Muscle of leg (tissue), 16 donors: ENCODE measurements around the gene ZBTB25. TPM values are rescaled to one million over a fixed set of nuclear protein-coding genes. Genes with fewer than 3 reads are reported as not detected.

Experiments
- DNase-seq: peaks from one replicate; pipeline ENCODE4 v3.0.0; 2013
- H3K27ac ChIP-seq: one replicate; pipeline ENCODE4 v1.5.1; 2013; ENCODE audit warnings: mild to moderate bottlenecking, low read length, control low read depth
- H3K27me3 ChIP-seq: one replicate; pipeline ENCODE4 v1.6.1; 2013; ENCODE audit warnings: low read length; ENCODE audit not compliant: control insufficient read depth, insufficient read depth
- H3K36me3 ChIP-seq: one replicate; pipeline ENCODE4 v1.6.1; 2013; ENCODE audit warnings: low read length; ENCODE audit not compliant: control insufficient read depth, insufficient read depth
- H3K4me1 ChIP-seq: one replicate; pipeline ENCODE4 v1.6.1; 2013; ENCODE audit warnings: low read length; ENCODE audit not compliant: control insufficient read depth, insufficient read depth
- H3K4me3 ChIP-seq: one replicate; pipeline ENCODE4 v1.5.1; 2013; ENCODE audit warnings: low read length, control low read depth
- H3K9me3 ChIP-seq: replicated peaks from 2 replicates; pipeline ENCODE4 v1.6.1; 2013; ENCODE audit warnings: low read depth, low read length; ENCODE audit not compliant: control insufficient read depth
- WGBS: methylation state at CpG from one replicate; pipeline ENCODE4 v1.1.5; 2013; ENCODE audit warnings: missing lambda C conversion rate; ENCODE audit not compliant: insufficient coverage; 5-methylcytosine and 5-hydroxymethylcytosine counted together
- long read RNA-seq, 11 donors: transcript quantifications; one replicate each; lab custom pipeline, GENCODE V29; 2026
- polyA plus RNA-seq, 8 donors: library from polyadenylated mRNA; unstranded; fragments of 120-200 nt; gene quantifications; one replicate each; pipeline versions ENCODE4 v1.2.1 to v1.2.3, GENCODE V29; 2013; ENCODE audit warnings: inconsistent platforms in 1 of 8, low replicate concordance in 1 of 8; ENCODE audit not compliant: insufficient read length in 8 of 8, insufficient read depth in 1 of 8
- total RNA-seq: library from RNA; stranded (reverse); fragments of 120-200 nt; gene quantifications from one replicate; pipeline ENCODE4 v1.2.4, GENCODE V29; 2013

The ZBTB25 gene, protein sequence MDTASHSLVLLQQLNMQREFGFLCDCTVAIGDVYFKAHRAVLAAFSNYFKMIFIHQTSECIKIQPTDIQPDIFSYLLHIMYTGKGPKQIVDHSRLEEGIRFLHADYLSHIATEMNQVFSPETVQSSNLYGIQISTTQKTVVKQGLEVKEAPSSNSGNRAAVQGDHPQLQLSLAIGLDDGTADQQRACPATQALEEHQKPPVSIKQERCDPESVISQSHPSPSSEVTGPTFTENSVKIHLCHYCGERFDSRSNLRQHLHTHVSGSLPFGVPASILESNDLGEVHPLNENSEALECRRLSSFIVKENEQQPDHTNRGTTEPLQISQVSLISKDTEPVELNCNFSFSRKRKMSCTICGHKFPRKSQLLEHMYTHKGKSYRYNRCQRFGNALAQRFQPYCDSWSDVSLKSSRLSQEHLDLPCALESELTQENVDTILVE
- total RNA-seq, result 6.1 TPM
- polyA plus RNA-seq, result 1 to 10 TPM; 4.8 to 8.6 (median 7.2) TPM
- long read RNA-seq, donor 1, result 0 reads
- long read RNA-seq, donor 2, result 0 reads
- long read RNA-seq, donor 3, full-length matches to known transcripts, result 1 of 1 reads
- long read RNA-seq, donor 3, partial matches to known transcripts, result 0 of 1 reads
- long read RNA-seq, donor 3, other reads (novel, unspliced or antisense), result 0 of 1 reads
- long read RNA-seq, donor 4, full-length matches to known transcripts, result 1 of 1 reads
- long read RNA-seq, donor 4, partial matches to known transcripts, result 0 of 1 reads
- long read RNA-seq, donor 4, other reads (novel, unspliced or antisense), result 0 of 1 reads
- long read RNA-seq, donor 5, result 0 reads
- long read RNA-seq, donor 6, full-length matches to known transcripts, result 1 of 6 reads
- long read RNA-seq, donor 6, partial matches to known transcripts, result 5 of 6 reads
- long read RNA-seq, donor 6, other reads (novel, unspliced or antisense), result 0 of 6 reads
- long read RNA-seq, donor 7, result 0 reads
- long read RNA-seq, donor 8, partial matches to known transcripts, result 0 of 1 reads
- long read RNA-seq, donor 8, other reads (novel, unspliced or antisense), result 0 of 1 reads
- long read RNA-seq, donor 9, result 0 reads
- long read RNA-seq, donor 10, full-length matches to known transcripts, result 3 of 10 reads
- long read RNA-seq, donor 10, partial matches to known transcripts, result 7 of 10 reads
- long read RNA-seq, donor 10, other reads (novel, unspliced or antisense), result 0 of 10 reads
- long read RNA-seq, donor 11, result 0 reads

DNA sequence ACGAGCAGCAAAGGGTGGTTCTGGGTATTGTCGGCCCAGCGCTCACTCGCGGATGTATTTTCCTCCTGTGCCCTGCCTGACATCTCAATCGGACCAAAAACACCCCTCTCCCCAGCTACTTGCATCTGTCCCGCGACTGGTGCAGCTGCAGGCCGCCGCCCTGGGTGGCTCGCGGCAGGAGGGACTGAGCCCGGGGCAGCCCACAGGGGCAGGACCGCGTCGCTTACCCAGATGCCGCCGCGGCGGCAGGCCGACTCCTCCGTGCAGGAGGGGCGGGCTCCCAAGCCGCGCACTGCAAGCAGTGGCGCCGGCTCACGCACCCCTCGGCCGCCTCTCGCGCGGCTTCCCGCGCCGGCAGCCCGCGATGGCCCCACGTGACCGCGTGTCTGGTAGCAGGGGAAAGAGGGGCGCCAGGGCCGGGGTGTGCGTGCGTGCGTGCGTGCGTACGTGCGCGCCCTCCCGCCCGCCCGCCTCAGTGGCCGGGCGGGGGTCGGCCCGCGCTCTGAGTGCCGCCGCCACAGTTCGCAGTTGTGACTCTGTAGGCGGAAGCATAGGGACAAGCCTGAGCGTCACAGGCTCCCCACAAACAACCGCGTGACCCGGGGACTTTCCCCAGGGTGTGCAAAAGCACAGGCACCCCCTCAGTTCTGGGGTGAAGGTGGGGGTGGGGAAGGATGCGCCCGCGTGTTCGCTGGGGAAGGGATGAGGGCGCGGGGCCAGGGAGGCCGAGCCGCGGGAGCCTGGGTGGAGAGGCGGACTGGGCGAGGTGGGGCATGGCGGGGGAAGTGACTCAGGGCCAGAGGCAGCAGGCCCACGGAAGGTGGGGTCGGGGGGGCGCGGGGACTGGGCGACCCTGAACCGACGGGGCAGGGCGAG is at the start of gene ZBTB25:
Gene ZBTB25 (minus strand): TSS at position 405 of the 876 bp plus-strand sequence. CDS start 13,305 bp downstream, outside the sequence.
- Histone ChIP-seq H3K4me1 (peaks cover 20% of the 10 kb centered on the region), H3K9me3 (no peaks in the 10 kb centered on the region), H3K27me3 (no peaks in the 10 kb centered on the region), H3K27ac (peak within 1 kb of the TSS; percentile 98), H3K36me3 (peaks cover 3% of the 10 kb centered on the region), H3K4me3 (peak within 1 kb of the TSS; percentile 83)
- DNase-seq, result peak; percentile 98
- under 1% methylated on average over 85 of the region's 87 CpGs for WGBS

DNA sequence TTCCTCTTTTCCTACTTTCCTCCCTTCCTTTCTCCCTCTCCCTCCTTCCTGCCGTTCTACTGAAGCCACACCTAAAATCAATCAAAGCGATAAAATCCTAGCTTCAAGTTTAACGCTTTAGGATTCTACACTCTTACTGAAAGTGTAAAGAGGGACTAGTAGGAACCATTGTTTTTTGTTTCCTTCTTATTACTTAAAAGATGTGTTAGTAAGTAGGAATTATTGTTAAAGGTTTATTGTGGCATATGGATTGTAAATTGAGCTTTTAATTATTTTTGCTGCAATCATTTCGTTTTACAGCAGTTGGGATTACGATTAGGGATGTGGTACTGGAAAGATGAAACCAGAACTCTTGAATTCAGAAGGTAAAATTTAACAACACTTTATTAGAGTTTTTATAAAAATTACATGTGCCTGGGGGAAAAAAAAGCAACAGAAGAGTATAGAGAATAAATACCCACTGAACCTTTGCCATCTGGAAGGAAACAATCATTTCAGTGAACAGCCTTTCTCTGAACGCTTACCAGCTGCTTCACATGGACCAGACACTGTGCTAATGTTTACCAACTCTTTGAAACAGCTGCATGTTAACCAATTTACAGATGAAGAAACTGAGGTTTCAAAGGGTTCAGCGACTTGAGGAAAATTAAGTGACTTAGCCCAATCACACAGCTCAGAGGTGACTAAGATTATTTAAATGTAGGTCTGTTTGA is 47.1 kb upstream of the ZBTB25 start:
- H3K4me3 ChIP-seq, result no peak overlapping the region
- DNase-seq, result no peak

DNA sequence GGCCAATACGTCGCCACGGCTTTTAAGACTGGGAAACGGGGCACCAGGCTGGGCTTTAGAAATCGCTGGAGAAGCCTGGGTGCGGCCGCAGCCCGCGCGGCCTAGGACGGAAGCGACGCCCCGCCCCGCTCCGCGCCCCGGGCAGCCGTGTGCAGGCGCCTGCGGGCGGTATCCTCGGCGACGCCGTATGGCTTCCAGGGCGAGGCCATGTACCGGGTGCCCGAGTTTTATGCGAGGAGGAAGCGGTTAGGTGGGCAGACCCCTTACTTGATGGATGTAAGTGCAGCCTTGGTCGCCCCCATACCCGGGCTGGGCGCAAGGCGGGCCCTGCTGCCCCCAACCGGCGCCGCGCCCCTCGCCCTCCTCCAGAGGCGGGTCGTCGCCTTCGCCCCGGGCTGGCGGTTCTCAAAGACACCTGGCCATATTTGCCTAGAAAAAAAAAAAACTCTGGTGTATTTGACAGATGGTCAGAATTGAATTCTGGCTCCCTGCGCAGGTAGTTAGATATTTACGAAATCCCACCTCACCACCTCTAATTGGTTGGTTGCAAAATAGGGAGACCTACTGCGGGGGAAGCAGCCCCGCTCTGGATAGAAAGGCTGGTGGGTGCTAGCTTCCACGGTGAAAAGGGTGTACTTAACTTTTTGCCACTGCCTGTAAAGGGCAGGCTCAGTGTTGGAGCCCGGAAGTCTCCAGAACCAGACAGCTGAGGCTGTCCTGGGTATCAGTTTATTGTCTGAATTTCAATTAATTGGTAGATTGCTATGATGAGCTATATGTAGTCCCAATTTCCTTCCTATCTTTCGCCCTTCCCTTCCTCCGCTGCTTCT is 46.4 kb upstream of the ZBTB25 start, which contains the start of gene PPP1R36:
Gene PPP1R36 (plus strand): TSS at position 171 of the 830 bp plus-strand sequence. CDS start 37 bp downstream, at position 208.
- Histone ChIP-seq H3K9me3 (no peaks in the 10 kb centered on the region), H3K4me1 (peaks cover 8% of the 10 kb centered on the region), H3K36me3 (no peaks in the 10 kb centered on the region), H3K4me3 (peak within 1 kb of the TSS; percentile 34), H3K27me3 (peaks cover 16% of the 10 kb centered on the region), H3K27ac (no peak within 1 kb of the TSS)
- 8% methylated on average over 36 of the region's 54 CpGs for WGBS
- DNase-seq, result peak; percentile 38

More for the DNA sequence above, 47.1 kb upstream of the ZBTB25 start:
- Histone ChIP-seq H3K9me3 (no peaks in the 10 kb centered on the region), H3K27me3 (peaks cover 16% of the 10 kb centered on the region), H3K4me1 (peaks cover 8% of the 10 kb centered on the region), H3K27ac (no peak overlapping the region), H3K36me3 (no peaks in the 10 kb centered on the region)
- WGBS, result no CpG with 5 or more reads among the region's 7 CpGs

DNA sequence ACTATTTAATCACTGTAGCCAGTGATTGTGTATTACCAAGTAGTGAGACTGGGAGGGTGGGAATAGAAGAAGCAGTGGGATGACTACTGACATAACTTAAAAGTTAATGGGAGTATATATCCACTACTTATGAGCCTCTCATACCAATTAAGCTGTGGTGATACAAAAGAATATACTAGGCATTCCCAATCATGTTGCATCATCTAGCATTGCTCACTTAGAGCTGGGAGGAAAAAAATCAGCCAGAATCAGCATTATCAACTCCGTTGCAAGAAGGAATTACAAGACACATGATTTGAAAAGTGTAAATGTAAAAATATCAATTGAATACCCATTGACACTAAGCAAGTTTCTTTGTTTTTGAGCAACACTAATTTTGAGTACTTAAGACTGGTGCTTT is 45.4 kb upstream of the ZBTB25 start:
- no peak for DNase-seq
- Histone ChIP-seq H3K4me1 (peaks cover 8% of the 10 kb centered on the region), H3K36me3 (no peaks in the 10 kb centered on the region), H3K27ac (no peak overlapping the region), H3K4me3 (no peak overlapping the region), H3K9me3 (no peaks in the 10 kb centered on the region), H3K27me3 (peaks cover 12% of the 10 kb centered on the region)
- WGBS, result no CpG with 5 or more reads among the region's 1 CpG

DNA sequence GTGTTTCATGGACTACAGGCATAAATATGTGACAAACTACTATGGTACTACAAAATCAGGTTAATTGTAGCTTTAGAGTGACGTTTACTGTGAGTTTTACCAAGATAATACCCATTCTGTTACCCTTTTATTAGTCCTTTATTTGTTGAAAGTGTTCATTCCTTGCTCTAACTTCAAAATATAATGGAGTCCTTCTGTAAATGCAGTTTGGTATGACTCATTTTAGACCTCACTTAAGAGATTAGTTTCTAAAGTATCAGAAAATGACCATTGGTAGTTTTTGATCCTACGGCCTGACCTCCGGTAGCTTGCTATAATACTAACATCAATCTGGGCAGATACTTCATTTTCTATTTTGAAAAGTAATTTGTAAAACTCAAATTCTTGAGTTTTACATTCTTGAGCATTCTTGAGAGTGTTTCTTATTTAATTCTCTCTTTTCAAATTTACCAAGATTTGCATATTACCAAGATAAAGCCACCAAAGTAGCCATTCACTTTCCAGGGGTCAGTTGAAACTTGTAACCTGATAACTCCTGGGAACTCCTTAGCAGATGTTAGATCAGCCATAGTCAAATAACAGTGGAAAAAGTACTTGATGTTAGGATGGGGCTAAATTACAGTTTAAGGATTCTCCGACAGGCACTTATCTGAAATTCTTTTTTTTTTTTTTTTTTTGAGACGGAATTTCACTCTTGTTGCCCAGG is 41.1 kb upstream of the ZBTB25 start:
- DNase-seq, result no peak
- Histone ChIP-seq H3K27ac (no peak overlapping the region), H3K4me1 (peaks cover 20% of the 10 kb centered on the region), H3K4me3 (no peak overlapping the region), H3K9me3 (no peaks in the 10 kb centered on the region), H3K36me3 (no peaks in the 10 kb centered on the region), H3K27me3 (peaks cover 28% of the 10 kb centered on the region)
- no CpG with 5 or more reads among the region's 5 CpGs for WGBS

DNA sequence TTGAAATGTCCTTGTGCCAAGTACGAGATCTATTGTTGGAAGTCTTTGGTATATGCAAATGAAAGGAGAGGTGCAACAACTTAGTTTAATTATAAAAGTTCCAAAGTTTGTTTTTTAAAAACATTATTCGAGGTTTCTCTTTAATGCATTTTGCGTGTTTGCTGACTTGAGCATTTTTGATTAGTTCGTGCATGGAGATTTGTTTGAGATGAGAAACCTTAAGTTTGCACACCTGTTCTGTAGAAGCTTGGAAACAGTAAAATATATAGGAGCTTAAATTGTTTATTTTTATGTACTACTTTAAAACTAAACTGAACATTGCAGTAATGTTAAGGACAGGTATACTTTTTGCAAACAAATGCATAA is 39.2 kb upstream of the ZBTB25 start:
- no peaks in the 10 kb centered on the region for H3K9me3 ChIP-seq
- H3K27ac ChIP-seq, result no peak overlapping the region
- WGBS, result 42% methylated on average over 2 of the region's 4 CpGs
- H3K4me1 ChIP-seq, result peaks cover 24% of the 10 kb centered on the region
- peak overlapping the region; percentile 50 for H3K4me3 ChIP-seq
- peaks cover 26% of the 10 kb centered on the region for H3K27me3 ChIP-seq
- DNase-seq, result no peak
- H3K36me3 ChIP-seq, result no peaks in the 10 kb centered on the region

DNA sequence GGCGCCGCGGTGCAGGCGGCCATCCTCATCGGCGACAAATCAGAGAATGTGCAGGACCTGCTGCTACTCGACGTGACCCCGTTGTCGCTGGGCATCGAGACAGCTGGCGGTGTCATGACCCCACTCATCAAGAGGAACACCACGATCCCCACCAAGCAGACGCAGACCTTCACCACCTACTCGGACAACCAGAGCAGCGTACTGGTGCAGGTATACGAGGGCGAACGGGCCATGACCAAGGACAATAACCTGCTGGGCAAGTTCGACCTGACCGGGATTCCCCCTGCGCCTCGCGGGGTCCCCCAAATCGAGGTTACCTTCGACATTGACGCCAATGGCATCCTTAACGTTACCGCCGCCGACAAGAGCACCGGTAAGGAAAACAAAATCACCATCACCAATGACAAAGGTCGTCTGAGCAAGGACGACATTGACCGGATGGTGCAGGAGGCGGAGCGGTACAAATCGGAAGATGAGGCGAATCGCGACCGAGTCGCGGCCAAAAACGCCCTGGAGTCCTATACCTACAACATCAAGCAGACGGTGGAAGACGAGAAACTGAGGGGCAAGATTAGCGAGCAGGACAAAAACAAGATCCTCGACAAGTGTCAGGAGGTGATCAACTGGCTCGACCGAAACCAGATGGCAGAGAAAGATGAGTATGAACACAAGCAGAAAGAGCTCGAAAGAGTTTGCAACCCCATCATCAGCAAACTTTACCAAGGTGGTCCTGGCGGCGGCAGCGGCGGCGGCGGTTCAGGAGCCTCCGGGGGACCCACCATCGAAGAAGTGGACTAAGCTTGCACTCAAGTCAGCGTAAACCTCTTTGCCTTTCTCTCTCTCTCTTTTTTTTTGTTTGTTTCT is 38.6 kb upstream of the ZBTB25 start:
- Histone ChIP-seq H3K36me3 (no peaks in the 10 kb centered on the region), H3K4me1 (peaks cover 24% of the 10 kb centered on the region), H3K27ac (no peak overlapping the region), H3K4me3 (peak overlapping the region; percentile 50), H3K9me3 (no peaks in the 10 kb centered on the region), H3K27me3 (peaks cover 26% of the 10 kb centered on the region)
- DNase-seq, result peak; percentile 12
- 4% methylated on average over 41 of the region's 61 CpGs for WGBS
